HK-2 (cell line): ENCODE results near the gene NEMF.
"Not testable (repeated sequence)": the region's sequence is repeated elsewhere in the genome, so short reads cannot be mapped to it uniquely, and the experiment has no call there.

Experiments used
- DNase-seq: peaks from one replicate; pipeline ENCODE4 v3.0.0-alpha.2; 2018; ENCODE audit not compliant: unreplicated experiment

NEMF gene

GRCh38 chr14:49816118-49816517, 36.5 kb downstream of the NEMF start:
- not testable (repeated sequence) for DNase-seq

GRCh38 chr14:49808780-49809179, 43.8 kb downstream of the NEMF start:
- DNase-seq: no peak

GRCh38 chr14:49796025-49796424, 56.6 kb downstream of the NEMF start:
- DNase-seq: no peak

GRCh38 chr14:49792618-49793017, 60.0 kb downstream of the NEMF start:
- DNase-seq: no peak

DNA sequence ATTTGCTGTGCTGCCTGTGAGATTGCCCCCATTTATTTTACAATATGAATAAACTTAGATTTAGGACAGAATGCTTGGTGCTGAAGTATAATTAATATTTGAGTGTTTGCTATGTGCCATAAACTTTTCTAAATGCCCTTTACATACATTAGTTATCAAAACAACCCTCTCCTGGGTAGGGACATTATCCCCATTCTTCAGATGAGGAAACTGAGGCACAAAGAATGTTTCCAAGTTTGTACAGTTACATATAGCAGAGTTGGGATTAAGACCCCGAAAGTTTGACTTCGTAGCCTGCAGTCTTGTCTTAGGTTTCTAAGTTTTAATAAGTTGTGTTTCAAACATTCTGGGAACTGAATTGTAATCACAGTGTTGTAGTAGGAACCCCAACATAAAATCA, 66.3 kb downstream of the NEMF start:
- no peak for DNase-seq

DNA sequence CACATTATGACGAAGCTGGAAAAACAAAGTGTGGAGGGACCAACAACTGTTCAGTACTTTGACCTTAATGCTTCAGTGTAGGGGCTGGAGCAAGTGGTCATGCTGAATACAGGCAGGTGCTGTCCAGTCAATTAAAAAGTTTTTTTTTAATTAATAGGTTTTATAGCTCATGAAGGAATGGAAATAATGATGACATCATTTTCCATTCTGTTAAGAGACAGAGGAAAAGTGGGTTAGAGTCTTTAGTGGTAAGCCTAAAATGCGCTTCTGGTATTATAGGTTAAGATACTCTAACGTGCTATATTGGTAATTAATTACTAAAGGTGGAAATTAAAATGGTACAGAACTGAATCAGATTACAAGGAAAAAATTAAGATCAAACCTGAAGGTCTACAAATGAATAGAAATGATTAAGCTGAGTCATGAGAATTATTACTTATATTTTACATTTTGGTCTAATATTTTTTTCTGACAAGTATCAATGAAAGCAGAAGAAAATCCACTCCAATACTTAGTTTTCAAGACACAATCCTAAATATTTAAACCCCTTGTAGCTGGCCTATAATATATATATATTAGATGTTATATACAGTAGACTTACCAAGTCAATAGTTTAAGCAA, 69.1 kb downstream of the NEMF start:
- no peak for DNase-seq

GRCh38 chr14:49781040-49781439, 71.5 kb downstream of the NEMF start:
- DNase-seq: not testable (repeated sequence)

DNA sequence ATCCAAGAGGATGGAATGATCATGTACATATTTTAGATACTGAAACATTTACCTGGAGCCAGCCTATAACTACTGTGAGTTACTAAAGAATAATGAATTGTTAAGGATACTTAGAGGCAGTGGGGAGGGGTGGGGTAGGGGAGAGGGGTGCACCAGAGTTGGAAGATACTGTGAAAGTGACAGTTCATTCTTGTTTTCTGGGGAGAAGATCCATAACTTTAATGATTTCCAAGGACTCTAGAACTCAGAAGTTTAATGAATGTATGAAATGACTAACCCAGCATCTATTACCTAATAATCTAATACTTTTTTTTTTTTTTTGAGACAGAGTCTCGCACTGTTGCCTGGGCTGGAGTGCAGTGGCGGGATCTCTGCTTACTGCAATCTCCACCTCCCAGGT, 74.2 kb downstream of the NEMF start:
- DNase-seq: no peak

- DNase-seq: no peak
Measured at GRCh38 chr14:49774106-49774505, 78.5 kb downstream of the NEMF start.

- not testable (repeated sequence) for DNase-seq
Measured at GRCh38 chr14:49771691-49772090, 80.9 kb downstream of the NEMF start.

GRCh38 chr14:49770212-49770817, 82.3 kb downstream of the NEMF start:
- peak; percentile 47 for DNase-seq

GRCh38 chr14:49769581-49770211, 82.9 kb downstream of the NEMF start:
- peak; percentile 20 for DNase-seq

- peak; percentile 31 for DNase-seq
Measured at GRCh38 chr14:49769171-49769570, 83.4 kb downstream of the NEMF start.

DNA sequence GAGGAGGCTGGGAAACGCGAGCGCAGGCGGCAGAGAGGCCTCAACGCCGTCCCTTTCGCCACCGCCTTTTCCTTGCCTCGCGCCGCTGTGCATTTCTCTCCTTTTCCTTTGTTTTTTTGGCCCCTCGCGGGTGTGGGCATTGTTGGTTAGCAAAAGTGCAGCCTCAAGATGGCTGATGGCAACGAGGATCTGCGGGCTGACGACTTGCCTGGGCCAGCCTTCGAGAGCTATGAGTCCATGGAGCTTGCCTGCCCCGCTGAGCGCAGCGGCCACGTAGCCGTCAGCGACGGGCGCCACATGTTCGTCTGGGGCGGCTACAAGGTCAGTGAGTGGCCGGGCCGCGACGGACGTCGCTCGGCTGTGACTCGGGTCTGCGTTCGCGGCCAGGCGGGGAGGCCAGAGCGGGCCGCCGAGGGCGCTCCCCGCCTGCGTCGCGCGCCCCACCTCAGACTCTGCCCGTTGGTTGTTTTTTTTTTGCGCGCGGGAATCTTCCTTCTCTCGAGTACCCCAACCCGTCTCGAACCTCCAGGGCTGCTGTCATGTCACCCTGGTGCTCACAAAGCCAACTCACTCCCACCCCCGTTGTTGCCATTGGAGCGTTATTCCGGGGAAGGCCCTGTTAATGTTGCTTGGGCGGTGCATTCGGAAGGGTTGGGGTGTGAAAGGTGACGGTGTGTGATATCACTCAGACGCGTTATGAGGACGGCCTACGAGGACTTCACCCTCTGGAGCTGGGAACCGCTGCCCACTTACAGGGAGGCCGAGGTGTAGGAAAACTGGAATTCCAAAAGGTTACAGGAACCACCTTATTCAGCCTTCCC, 84.1 kb downstream of the NEMF start:
- DNase-seq: peak; percentile 74

DNA sequence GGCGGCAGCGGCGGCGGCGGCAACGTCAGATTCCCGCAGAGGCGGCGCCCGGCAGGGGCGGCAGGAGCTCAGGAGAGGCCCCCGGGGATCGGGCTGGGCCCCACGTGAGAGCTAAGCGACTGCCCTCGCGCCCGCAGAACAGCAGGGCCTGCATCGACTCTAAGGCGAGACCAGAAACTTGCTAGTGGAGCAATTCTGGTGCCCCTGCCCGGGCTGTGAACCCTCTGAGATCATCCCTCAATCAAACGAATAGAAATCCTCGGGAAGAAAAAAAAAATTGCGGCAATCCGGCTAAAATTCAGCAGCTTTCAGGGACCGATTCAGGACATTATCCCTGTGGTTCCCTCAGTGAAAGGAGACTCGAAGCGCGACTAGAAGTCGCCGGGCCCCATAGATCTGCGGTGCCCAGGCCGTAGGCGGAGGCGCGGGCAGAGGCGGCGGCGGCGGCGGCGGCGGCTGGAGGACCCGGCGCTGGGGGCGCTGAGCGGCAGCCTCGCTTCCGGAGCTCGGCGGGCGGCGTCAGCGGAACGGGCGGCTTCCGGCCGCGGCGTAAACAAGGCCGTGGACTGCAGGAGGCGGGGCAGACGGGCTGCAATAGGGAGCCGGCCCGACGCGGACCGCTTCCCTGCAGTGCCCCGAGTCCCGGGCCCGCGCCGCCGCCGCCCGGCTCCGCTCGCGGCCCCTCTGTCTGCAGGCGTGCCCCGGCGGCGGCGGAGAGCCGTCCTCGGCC, 84.9 kb downstream of the NEMF start, which contains the start of gene KLHDC2:
TSS of gene KLHDC2 (plus strand) at position 583 of the 730 bp plus-strand sequence. CDS start 316 bp downstream, outside the sequence.
- DNase-seq: peak; percentile 85

GRCh38 chr14:49767270-49767570, 85.4 kb downstream of the NEMF start:
- DNase-seq: no peak

- DNase-seq: no peak
Measured at GRCh38 chr14:49766839-49767238, 85.7 kb downstream of the NEMF start.

- DNase-seq: no peak
Measured at GRCh38 chr14:49761839-49762551, 90.6 kb downstream of the NEMF start.

- no peak for DNase-seq
Measured at GRCh38 chr14:49755378-49755777, 97.2 kb downstream of the NEMF start.

DNA sequence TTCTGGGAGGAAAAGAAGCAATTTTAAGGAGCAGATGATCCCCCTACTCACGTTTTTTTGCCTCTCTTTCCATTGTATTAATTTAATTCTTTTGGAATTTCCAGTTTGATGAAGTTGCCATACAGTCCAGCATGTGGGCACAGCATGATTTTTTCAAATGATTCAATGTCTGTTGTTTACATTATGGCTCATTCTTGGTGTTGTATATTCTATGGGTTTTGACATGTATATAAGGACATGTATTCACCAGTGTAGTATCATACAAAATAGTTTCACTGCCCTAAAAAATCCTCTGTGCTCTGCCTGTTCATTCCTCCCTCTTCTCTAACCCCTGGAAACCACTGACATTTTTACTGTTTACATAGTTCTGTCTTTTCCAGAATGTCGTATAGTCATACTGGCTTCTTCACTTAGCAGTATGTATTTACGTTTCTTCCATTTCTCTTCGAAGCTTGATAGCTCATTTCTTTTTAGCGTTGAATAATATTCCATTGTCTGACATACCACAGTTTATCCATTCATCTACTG, 98.0 kb downstream of the NEMF start:
- no peak for DNase-seq

- not testable (repeated sequence) for DNase-seq
Measured at GRCh38 chr14:49746476-49746875, 106.1 kb downstream of the NEMF start.
